Measurements from ENCODE around the gene SMIM24.

Gene SMIM24

DNA sequence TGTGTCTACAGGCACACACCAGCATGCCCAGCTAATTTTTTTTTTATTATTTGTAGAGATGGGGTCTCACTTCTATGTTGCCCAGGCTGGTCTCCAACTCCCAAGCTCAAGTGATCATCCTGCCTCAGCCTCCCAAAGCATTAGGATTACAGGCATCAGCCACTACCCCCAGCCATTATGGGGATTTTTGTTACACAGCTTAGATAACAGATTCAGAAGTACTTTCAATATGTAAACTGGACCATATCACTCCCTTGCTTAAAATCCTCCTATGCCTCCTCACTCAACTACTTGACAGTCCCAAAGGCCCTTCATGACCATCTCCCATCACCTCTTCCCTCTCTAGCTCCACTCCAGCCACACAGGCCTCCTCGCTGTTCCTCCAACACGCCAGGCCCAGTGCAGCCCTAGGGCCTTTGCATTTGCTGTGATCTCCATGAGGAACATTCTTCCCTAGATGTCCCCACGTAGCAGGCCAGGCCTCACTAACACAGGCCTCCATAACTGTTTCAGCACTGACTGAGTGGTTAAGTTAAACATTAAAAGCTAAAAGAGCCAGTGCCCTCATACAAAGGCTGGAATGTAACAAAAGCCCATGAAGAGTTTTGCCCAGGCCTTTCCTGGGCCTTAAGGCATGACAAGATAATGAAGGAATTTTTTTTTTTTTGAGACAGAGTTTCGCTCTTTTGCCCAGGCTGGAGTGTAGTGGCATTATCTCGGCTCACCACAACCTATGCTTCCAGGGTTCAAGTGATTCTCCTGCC is 17.6 kb upstream of the SMIM24 start:
- DNase-seq (ENCODE audit: low spot score) = no peak

DNA sequence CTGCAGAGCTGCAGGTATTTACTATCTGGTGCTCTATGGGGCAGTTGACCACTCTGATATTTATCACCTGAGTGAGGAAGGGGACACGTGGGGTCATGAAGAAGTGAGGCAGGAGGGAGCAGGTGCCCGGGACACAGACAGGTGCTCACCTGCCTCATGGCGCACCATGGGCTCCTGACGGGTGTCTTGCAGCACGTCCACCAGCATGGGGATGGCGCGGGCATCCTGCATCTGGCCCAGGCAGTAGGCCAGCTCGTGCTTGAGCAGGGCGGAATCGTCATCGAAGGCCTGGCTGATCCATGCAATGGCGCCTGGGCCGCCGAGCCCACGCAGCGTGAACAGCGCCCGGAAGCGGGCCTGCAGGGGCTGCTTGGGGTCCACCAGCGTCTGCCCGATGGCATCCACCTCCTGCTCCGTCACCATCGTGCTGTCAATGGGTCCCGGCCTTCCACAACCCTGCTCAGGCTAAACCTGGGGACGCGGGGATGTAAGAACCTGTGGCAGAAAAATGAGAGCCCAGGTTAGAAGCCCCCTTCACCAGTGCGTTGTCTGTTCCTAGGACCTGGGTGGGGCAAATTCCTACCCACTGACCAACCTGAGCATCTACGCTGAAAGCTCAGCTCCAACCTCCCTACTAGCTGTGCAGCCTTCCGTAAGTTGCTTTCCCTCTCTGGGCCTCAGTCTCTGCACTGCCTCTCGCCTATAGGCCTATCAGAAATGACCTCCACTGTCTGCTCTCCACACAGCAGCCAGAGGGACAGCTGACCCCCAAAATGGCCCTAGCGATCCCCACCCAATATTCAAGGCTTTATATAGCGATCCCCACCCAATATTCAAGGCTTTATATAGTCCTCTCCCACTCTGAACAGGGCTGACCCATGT is 16.3 kb upstream of the SMIM24 start:
- DNase-seq (ENCODE audit: low spot score) = no peak

DNA sequence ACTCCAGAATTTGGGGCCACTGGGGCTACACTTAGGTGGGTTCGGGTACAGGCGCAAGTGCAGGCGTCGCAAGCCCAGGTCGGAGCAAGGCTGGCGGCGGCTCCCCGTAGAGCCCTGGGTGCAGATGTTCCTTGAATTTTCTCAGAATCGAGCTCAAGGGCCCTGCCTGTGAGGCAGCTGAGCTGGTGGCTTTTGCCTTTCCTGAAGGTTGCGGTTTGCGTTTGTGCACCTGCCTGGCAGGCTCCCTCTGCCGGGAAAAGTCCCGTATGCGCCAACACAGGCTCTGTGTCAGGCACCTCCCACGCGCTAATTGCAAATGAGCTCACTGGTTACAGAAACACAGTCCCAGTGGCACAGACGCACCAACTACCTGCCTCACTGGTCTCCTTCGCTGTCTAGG is 14.2 kb upstream of the SMIM24 start:
- DNase-seq (ENCODE audit: low spot score) = no peak

DNA sequence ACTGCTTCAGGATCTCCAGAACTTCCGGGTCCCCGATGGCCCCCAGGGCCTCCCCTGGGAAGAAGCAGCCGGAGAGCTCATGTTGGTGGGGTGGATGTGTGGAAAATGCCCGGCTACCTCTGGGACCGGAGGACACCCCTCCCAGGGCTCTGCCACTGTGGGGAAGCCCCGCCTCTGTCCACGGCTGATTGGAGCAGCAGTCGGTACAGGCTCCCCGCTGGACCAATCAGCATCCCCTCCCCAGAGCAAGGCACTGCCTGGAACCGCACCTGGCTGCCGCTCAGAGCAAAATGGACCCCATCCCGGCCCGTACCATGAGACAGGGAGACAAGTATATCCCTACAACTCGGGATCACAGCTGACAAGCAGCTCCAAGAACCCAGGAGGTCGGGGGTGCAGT is 13.7 kb upstream of the SMIM24 start:
- peak; percentile 98 for DNase-seq (ENCODE audit: low spot score)

DNA sequence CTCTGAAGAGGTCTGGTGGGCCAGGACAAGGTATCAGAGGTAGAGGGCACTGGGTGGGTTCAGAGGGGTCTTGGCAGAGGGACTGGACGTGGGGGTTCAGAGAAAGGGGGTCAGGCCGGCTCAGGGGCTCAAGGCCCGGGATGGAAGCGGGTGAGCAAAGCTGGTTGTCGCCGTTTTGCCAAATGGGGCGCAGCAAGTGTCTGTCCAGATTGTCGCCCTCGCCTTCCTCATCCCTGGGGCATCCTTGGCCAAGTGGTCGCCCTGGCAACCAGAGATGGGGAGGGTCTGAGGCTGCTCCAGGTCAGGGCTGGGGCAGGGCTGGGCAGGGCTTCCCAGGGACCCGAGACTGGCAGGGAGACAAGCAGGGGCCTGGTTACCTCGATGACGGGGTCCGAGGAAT is 13.3 kb upstream of the SMIM24 start:
- no peak for DNase-seq (ENCODE audit: low spot score)

DNA sequence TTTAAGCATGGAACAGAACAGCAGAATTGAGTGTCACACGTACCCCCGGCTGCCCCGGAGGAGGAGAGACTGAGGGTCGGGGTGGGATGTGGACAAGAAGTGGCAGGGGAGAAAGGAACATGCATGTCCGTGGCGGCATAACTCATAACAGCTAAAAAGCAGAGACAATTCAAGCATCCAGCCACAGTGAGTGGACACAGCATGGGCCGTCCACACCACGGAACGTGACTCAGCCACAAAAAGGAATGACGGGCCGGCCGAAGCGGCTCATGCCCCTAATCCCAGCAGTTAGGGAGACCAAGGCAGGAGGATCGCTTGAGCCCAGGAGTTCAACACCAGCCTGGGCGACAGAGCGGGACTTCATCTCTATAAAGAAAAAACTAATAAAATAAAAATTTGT is 12.6 kb upstream of the SMIM24 start:
- no peak for DNase-seq (ENCODE audit: low spot score)

DNA sequence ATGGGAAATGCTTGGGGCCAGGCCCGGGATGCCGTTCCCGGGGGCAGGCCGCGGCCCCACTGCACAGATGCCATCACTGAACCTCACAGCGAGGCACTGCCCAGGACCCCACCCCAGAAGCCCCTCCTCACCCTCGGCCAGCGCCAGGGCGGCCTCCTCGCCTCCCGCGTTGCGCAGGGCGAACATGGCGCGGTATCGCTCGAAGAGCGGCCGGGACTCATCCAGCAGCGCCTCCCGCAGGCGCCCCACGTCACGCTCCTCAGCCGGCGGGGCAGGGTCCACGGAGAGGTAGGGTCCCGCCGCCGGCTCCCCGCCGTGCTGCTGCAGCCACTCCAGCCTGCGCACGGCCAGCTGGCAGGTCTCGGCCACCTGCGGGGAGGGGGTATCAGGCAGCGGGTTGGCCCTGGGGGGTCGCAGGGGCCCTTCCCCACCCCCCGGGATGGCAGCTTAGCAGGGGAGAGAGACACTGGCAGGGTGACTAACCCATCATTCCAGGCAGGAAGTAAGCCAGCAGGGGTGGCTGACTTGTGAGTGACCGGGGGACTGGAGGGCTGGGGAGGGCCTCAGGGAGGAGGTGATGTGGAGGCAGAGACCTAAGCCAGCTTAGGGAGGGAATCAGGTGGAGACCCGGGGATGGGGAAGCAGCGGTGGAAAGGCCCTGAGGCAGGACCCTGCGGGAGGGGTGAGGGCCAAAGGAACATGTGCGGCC is 12.0 kb upstream of the SMIM24 start:
- no peak for DNase-seq (ENCODE audit: low spot score)

DNA sequence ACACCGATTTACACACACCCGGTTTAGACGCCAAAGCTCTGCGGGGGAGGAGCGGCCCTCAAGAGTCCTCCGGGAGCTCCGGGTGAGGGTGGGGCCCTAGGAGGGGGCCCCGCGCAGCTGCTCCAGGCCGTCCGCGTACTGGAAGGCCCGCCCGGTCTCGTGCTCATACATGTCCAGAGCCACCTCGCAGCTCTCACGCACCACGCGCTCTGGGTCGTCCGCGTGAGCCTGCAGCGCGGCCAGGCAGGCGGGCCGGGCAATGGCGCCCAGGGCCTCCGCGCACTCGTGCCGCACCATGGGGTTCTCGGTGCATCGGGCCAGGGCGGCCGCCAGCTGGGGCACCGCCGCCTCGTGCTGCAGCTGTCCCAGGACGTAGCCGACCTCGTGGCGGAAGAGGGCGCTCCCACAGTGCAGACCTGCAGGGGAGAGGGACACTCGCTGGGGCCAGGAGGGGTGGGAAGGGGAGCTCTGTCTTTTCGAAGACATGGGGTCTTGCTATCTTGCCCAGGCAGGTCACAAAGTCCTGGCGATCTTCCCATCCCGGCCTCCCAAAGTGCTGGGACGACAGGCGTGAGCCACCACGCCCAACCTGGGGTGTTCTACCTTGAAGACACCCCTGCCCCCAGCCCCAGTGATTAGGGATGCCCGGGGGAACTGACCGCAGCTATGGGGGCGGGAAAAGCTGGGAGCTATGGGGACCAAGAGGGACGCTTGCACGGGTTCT is 11.2 kb upstream of the SMIM24 start:
- DNase-seq (ENCODE audit: low spot score) = no peak

DNA sequence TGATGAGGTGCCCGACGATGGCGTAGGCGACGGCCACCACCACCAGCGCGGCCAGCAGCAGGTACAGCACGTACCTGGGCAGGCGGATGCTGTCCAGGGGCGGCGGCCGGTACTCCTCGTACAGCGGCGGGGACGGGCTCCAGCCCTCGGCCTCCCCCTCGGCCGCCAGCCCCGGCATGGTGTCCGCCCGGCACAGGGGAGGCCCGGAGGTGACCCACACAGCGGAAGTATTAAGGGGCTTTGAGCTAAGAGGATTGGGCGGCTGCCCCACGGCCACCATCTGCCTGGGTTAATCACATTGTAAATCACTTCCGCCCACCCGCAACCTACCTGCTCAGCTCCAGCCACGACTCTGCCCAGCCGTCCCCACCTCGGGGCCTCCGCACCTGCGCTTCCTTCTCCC is 2.9 kb upstream of the SMIM24 start, which contains the start of gene SMIM44:
TSS of gene SMIM44 (minus strand) at position 216 of the 403 bp plus-strand sequence. CDS start at position 178, 38 bp downstream.
- no peak for DNase-seq (ENCODE audit: low spot score)

DNA sequence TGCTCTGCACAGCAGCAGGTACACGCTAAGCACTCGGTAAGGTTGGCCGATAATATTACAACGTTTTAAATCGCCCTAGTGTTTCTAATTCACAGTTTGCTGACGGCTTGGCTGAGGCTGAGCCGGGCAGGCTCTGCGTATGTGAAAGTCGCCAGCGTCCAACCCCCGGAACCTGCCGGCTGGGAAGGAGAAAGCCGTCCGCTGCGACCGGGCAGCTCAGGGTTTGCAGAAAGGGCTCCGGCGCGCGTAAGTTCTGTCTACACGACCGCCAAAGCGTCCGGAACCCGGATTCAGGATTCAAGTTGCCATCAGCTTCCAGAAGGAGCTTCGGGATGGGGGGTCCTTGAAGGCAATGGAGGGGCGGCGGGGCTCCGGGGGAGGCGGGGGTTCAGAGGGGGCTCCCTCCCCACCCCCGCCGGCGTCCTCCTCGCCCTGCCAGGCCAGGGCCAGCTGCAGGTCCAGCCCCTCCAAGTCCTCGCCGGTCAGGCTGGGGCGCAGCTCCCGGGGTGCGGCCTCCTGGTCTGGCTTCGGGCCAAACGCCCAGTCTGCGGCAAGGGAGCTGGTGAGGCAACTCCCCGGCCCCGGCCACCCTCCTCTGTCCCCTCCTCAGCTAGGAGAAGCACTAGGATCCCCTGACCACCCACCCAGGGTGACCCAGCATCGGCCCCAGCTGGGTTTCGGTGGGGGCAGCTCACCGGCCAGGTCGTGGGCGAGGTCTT is 2.3 kb upstream of the SMIM24 start:
- DNase-seq (ENCODE audit: low spot score) = no peak

DNA sequence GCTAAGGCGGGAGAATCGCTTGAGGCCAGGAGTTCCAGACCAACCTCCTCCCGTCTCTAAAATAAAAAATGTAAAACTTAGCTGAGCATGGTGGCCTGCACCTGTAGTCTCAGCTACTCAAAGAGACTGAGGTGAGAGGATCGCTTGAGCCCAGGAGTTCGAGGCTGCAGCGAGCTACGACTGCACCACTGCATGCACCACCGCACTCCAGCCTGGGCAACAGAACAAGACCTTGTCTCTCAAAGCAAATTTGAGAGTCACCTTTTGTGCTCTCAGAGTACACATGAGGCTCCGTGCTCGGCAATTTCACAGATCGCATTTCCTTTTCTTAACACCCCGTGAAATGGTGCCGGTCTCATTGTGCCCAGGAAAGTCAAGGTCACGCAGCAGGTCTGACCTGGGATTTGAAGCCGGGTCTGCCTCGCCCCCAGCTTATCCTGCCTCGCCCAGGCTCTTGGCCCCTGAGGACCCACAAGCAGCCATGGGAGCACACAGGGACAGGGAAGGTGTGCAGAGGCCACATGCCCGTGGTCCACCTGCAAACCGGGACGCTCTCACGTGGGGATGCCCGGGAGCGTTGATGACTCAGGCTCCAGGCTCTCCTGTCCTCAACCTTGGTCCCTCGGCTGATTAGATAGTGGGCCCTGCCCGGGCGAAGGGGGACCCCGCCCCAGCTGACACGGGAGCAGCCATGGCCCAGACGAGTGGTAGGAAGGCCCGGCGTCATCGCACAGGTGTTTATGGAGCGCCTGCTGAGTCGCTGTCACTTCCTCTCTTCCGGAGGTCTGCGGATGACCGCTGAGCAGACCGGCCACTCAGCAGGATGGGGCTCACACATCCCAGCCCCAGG is 1.1 kb upstream of the SMIM24 start:
- DNase-seq (ENCODE audit: low spot score) = no peak

DNA sequence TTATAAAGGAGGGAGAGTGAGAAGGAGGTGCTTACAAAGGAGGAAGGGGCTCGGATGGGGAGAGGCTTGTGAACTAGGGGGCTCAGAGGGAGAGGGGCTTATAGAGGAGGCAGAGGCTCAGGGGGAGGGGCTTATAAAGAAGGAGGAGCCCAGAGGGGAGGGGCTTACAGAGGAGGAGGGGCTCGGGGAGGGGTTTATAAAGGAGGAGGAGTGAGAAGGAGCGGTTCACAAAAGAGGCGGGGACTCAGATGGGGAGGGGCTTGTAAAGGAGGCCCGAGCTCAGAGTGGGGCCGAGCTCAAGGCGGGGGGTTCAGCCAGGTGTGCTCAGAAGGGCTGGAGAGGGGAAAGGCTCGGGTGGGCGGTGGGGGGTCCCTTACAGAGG is 500 bp downstream of the SMIM24 start:
- no peak for DNase-seq (ENCODE audit: low spot score)

DNA sequence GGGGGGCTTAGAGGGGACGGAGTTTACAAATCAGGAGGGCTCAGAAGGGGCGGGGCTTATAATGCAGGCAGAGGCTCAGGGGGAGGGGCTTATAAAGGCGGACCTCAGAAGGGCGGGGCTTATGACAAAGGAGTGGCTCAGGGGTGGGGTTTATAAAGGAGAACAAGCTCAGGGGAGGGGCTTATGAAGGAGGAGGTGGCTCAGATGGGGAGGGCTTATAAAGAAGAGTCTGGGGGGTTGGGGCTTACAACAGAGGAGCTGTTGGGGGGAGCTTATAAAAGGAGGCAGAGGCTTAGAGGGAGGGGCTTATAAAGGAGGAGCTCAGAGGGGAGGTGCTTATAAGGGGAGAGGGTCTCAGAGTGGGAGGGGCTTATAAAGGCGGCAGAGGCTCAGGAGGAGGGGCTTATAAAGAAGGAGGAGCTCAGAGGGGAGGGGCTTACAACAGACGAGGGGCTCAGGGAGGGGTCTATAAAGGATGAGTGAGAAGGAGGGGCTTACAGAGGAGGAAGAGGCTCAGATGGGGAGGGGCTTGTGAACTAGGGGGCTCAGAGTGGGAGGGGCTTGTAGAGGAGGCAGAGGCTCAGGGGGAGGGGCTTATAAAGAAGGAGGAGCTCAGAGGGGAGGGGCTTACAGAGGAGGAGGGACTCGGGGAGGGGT is 1.0 kb downstream of the SMIM24 start:
- no peak for DNase-seq (ENCODE audit: low spot score)

DNA sequence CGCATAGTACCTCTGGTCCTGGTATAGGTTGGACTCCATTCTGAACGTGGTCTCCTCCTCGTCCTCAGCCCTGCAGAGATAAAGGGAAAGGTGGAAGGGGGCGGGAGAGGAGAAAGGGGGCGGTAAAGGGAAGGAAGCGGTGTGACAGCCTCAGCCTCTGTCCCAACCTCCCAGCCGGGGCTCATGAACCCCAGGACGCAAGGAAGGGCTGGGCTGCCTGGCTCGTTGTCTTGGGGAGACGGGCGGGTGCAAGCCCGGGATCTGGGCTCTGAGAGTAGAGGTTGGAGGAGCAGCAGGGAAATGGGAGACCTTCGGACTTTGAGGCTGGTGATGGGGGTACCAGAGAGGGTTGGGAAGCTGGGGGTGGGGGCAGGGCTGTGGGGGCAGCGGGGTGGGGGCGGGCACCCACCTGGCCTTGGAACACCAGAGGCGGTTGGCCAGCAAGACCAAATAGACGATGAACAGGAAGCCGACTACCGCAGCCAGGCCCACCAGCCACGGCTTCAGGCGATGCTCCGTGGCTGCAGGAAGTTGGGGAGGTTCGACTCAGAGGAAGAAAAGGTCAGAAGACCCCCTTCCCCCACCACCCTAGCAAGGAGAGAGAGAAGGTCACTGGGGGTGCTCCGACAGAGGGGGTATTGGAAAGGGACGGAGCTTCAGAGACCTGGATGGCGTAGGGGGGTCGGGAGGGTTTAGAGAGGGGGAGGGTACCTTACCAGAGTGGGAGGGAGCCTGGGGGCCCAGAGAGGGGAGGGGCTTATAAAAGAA is 1.7 kb downstream of the SMIM24 start:
- no peak for DNase-seq (ENCODE audit: low spot score)

DNA sequence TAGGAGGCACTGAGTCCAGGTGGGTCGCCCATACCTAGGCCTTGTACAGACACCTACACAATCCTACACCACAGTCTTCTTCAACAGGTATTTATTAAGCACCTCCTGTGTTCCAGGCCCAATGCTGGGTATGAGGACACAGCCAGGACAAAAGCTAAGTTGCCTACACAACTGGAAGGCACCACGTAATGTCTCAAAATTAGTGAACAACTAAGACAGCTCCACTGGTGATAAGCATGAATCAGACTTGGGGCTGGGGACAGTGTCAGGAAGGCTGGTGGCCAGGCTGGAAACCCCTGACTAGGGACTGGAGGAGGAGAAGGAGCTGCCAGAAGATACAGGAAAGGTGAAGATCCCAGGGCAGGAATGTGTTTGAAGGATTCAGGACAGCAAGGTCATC is 2.4 kb downstream of the SMIM24 start:
- no peak for DNase-seq (ENCODE audit: low spot score)

DNA sequence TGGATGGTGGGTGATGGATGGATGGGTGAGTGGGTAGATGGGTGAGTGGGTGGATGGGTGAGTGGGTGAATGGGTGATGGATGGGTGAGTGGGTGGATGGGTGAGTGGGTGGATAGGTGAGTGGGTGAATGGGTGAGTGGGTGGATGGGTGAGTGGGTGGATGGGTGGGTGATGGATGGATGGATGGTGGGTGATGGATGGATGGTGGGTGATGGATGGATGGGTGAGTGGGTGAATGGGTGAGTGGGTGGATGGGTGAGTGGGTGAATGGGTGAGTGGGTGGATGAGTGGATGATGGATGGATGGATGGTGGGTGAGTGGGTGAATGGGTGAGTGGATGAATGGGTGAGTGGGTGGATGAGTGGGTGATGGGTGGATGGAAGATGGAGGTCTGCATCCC is 2.8 kb downstream of the SMIM24 start:
- DNase-seq (ENCODE audit: low spot score) = no peak

DNA sequence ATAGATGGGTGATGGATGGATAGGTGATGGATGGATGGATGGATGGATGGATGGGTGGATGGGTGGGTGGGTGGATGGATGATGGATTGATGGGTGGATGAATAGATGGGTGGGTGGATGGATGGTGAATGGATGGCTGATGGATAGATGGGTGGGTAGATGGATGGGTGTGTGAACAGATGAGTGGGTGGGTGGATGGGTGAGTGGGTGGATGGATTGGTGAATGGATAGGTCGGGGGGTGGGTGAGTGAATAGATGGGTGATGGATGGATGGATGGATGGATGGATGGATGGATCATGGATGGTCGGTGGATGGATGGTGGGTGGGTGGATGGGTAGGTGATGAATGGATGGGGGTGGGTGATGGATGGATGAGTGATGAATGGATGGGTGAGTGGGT is 3.5 kb downstream of the SMIM24 start:
- DNase-seq (ENCODE audit: low spot score) = no peak

DNA sequence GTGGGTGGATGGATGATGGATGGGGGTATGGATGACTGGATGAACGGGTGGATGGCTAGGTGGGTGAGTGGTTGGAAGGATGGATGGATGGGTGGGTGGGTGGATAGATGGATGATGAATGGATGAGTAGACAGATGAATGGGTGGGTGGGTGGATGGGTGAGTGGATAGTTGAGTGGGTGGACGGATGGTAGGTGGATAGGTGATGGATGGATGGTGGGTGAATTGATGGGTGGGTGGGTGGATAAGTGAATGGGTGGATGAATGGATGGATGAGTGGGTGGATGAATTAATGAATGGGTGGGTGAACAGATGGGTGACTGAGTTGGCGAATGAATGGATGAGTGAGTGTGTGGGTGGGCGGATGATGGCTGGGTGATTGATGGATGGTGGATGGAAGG is 4.9 kb downstream of the SMIM24 start:
- no peak for DNase-seq (ENCODE audit: low spot score)

DNA sequence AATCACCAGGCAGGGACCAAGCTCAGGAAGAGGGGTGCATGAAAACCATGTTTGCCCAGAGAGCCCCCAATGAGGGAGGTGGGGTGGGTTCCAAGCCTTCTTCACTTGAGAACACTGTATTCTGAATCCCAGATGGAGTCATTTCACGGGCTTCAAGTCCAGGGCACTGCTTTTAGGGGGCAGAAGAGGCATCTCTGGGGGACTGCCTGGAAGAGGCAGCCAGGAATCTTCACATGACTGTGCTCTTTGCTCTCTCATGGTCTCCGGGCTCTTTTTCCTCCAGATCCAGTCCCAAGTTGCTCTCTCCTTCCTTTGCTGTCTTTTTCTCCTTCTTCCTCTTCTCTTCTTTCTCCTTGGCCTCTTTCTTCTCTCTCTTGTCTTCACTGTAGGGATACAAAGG is 5.7 kb downstream of the SMIM24 start:
- DNase-seq (ENCODE audit: low spot score) = no peak
